ENCODE data around the gene MYOF. TPM values are rescaled to one million over a fixed set of nuclear protein-coding genes. Genes with fewer than 3 reads are reported as not detected.
A peak's percentile ranks its signal among the peaks of the same experiment; 100 is the strongest.

MYOF gene
- total RNA-seq, 1 experiment from 2014 or later, result 376 TPM

DNA sequence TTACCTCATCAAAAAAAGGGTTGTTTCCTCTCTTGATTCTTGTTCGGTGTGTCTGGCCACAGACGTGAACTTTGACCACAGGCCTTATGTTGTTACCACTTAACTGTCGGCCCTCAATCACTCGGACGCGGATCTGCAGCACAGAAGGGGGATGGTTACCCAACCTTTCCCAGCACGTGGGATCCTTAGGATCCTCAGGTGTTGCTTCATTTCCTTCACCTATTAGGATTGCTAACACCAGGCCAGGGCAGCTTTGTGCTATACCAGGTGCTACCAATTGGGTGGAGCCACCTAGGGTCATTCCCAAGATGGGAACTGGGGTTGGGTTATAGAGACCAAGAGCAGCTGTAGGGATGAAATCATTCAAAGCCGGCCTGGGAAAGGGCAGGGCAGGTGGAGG lies 73.4 kb downstream of the MYOF start:
- no TSS peak for BruUV-seq (replicated peaks)

DNA sequence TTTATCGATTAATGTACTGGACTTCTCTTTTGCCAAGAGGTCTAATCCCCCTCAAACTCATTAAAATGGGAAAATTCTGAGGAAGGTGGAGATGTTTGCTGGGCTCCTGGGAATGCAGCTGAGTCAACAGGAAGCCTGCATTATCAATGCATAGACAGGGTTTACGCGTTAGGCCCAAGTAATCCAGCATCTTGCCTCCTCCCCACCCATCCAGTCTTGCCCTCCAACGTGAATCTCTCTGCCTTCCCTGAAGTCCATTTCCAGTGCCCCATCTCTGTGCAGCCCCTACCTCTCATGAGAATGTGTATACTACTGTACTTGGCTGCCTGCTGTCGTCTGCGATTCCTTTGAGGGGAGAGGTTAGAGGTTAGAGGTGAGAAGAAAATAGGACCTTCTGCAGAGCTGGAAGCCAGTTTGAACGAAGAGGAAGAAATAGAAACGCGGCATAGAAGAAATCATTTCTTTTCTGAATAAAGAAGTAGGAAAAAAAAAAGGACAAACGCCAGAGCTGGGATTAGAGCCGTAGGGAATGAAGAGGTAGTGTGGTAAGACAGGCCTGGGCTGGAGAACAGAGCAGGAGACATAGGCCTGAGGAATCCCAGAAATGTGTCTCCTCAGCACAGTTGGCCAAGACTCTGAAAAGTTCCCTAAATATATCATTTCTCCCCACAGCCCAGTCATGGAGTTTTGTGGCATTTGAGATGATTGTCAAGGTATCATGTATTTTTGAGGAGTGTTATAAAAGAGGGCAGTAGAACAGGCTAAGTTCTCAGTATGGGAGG lies 75.6 kb downstream of the MYOF start:
- in situ Hi-C loops (cut with HindIII; ENCODE audit: low pct_unique_long_range_greater_than_20kb, low sequenced_read_pairs), result no loop called here
- Histone ChIP-seq H3K4me3 (ENCODE audit: low read depth in 2 of 2, low read length in 2 of 2) (no peak overlapping the region), H3K27me3 (ENCODE audit: control insufficient read depth, insufficient read depth, low read length) (no peaks in the 10 kb centered on the region), H3K27ac (ENCODE audit: low read length) (peak overlapping the region; percentile 25; the same call in 1 of the 2 replicates), H3K9me3 (ENCODE audit: control insufficient read depth, insufficient read depth, low read depth, low read length) (no peaks in the 10 kb centered on the region), H3K36me3 (ENCODE audit: control insufficient read depth, insufficient read depth, low read length) (peaks cover 49% of the 10 kb centered on the region), H3K4me1 (ENCODE audit: control insufficient read depth, insufficient read depth, low read length) (0 out of 2 replicates have a peak, but pooled peaks cover 3% of the 10 kb centered on the region)
- intact Hi-C loops (cut with micrococcal nuclease; ENCODE audit: unreplicated experiment), result no loop called here
- no TSS peak for BruUV-seq (replicated peaks)
- no peak for DNase-seq (ENCODE audit: low read depth, low spot score)
- ChIA-PET CTCF (no interaction called here), POLR2A (interaction anchor here (0.6 kb wide), 2 partner anchors 17 to 90 kb away, joined by 3 to 7 read pairs; no protein-coding TSS in a partner anchor)
- no peak for ATAC-seq
- no peak for TF ChIP-seq SIN3A (IDR thresholded peaks at IDR 0.05; ENCODE audit: borderline replicate concordance, insufficient read depth, low read depth, low read length)
- TF ChIP-seq TCF7L2 (IDR thresholded peaks at IDR 0.05; ENCODE audit: low read depth, low read length), result no peak
- TF ChIP-seq, protein P1, sequence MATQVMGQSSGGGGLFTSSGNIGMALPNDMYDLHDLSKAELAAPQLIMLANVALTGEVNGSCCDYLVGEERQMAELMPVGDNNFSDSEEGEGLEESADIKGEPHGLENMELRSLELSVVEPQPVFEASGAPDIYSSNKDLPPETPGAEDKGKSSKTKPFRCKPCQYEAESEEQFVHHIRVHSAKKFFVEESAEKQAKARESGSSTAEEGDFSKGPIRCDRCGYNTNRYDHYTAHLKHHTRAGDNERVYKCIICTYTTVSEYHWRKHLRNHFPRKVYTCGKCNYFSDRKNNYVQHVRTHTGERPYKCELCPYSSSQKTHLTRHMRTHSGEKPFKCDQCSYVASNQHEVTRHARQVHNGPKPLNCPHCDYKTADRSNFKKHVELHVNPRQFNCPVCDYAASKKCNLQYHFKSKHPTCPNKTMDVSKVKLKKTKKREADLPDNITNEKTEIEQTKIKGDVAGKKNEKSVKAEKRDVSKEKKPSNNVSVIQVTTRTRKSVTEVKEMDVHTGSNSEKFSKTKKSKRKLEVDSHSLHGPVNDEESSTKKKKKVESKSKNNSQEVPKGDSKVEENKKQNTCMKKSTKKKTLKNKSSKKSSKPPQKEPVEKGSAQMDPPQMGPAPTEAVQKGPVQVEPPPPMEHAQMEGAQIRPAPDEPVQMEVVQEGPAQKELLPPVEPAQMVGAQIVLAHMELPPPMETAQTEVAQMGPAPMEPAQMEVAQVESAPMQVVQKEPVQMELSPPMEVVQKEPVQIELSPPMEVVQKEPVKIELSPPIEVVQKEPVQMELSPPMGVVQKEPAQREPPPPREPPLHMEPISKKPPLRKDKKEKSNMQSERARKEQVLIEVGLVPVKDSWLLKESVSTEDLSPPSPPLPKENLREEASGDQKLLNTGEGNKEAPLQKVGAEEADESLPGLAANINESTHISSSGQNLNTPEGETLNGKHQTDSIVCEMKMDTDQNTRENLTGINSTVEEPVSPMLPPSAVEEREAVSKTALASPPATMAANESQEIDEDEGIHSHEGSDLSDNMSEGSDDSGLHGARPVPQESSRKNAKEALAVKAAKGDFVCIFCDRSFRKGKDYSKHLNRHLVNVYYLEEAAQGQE (IDR thresholded peaks at IDR 0.05; ENCODE audit: insufficient read depth in 1 of 2, low read depth in 2 of 2, low read length in 1 of 2), result no peak

More for the DNA sequence above, 73.4 kb downstream of the MYOF start:
- no peak overlapping the region for H3K4me3 ChIP-seq (ENCODE audit: low read depth in 2 of 2, low read length in 2 of 2)
- ChIA-PET POLR2A (interaction anchor here (0.6 kb wide), 1 partner anchor 144 kb away, joined by 3 read pairs; no protein-coding TSS in a partner anchor), CTCF (interaction anchor here (0.6 kb wide), 1 partner anchor 337 kb away, joined by 4 read pairs; no protein-coding TSS in a partner anchor)
- in situ Hi-C loops (cut with HindIII; ENCODE audit: low pct_unique_long_range_greater_than_20kb, low sequenced_read_pairs), result no loop called here
- no peaks in the 10 kb centered on the region for H3K9me3 ChIP-seq (ENCODE audit: control insufficient read depth, insufficient read depth, low read depth, low read length)
- DNase-seq (ENCODE audit: low read depth, low spot score), result no peak
- H3K4me1 ChIP-seq (ENCODE audit: control insufficient read depth, insufficient read depth, low read length), result 0 out of 2 replicates have a peak, but pooled peaks cover 3% of the 10 kb centered on the region
- no peaks in the 10 kb centered on the region for H3K27me3 ChIP-seq (ENCODE audit: control insufficient read depth, insufficient read depth, low read length)
- peaks cover 29% of the 10 kb centered on the region for H3K36me3 ChIP-seq (ENCODE audit: control insufficient read depth, insufficient read depth, low read length)
- TF ChIP-seq POLR2AphosphoS5 (IDR thresholded peaks at IDR 0.05; ENCODE audit: low read depth, low read length) (peak; percentile 31; the same call in 1 of the 2 replicates), TCF7L2 (IDR thresholded peaks at IDR 0.05; ENCODE audit: low read depth, low read length) (no peak), SIN3A (IDR thresholded peaks at IDR 0.05; ENCODE audit: borderline replicate concordance, insufficient read depth, low read depth, low read length) (no peak)
- TF ChIP-seq, protein P2, sequence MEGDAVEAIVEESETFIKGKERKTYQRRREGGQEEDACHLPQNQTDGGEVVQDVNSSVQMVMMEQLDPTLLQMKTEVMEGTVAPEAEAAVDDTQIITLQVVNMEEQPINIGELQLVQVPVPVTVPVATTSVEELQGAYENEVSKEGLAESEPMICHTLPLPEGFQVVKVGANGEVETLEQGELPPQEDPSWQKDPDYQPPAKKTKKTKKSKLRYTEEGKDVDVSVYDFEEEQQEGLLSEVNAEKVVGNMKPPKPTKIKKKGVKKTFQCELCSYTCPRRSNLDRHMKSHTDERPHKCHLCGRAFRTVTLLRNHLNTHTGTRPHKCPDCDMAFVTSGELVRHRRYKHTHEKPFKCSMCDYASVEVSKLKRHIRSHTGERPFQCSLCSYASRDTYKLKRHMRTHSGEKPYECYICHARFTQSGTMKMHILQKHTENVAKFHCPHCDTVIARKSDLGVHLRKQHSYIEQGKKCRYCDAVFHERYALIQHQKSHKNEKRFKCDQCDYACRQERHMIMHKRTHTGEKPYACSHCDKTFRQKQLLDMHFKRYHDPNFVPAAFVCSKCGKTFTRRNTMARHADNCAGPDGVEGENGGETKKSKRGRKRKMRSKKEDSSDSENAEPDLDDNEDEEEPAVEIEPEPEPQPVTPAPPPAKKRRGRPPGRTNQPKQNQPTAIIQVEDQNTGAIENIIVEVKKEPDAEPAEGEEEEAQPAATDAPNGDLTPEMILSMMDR (IDR thresholded peaks at IDR 0.05), result no peak
- TF ChIP-seq, protein P1 (IDR thresholded peaks at IDR 0.05; ENCODE audit: insufficient read depth in 1 of 2, low read depth in 2 of 2, low read length in 1 of 2), result no peak
- intact Hi-C loops (cut with micrococcal nuclease; ENCODE audit: unreplicated experiment), result no loop called here
- no peak for ATAC-seq
- no peak overlapping the region for H3K27ac ChIP-seq (ENCODE audit: low read length)
